ENCODE data around the gene MARK2.

The MARK2 gene

GRCh38 chr11:63893355-63893754 is 54.4 kb downstream of the MARK2 start:
- TF ChIP-seq CTCF (IDR thresholded peaks at IDR 0.05; ENCODE audit: control insufficient read depth, extremely low read depth, insufficient read depth), result no peak
- no peak for DNase-seq (ENCODE audit: low read depth)
- H3K4me3 ChIP-seq (ENCODE audit: low read depth, low read length), result no peak overlapping the region

GRCh38 chr11:63896071-63896470 is 57.2 kb downstream of the MARK2 start:
- no peak overlapping the region for H3K4me3 ChIP-seq (ENCODE audit: low read depth, low read length)
- no peak for TF ChIP-seq CTCF (IDR thresholded peaks at IDR 0.05; ENCODE audit: control insufficient read depth, extremely low read depth, insufficient read depth)
- peak; percentile 51 for DNase-seq (ENCODE audit: low read depth)

GRCh38 chr11:63897459-63898146 is 58.7 kb downstream of the MARK2 start:
- H3K4me3 ChIP-seq (ENCODE audit: low read depth, low read length), result no peak overlapping the region
- no peak for DNase-seq (ENCODE audit: low read depth)
- no peak for TF ChIP-seq CTCF (IDR thresholded peaks at IDR 0.05; ENCODE audit: control insufficient read depth, extremely low read depth, insufficient read depth)

- peak; percentile 28; the same call in 1 of the 2 replicates for TF ChIP-seq CTCF (IDR thresholded peaks at IDR 0.05; ENCODE audit: control insufficient read depth, extremely low read depth, insufficient read depth)
- DNase-seq (ENCODE audit: low read depth), result no peak
- H3K4me3 ChIP-seq (ENCODE audit: low read depth, low read length), result no peak overlapping the region
Observed at GRCh38 chr11:63901660-63902059, 62.8 kb downstream of the MARK2 start.

GRCh38 chr11:63903884-63904283 is 65.0 kb downstream of the MARK2 start:
- no peak for DNase-seq (ENCODE audit: low read depth)
- H3K4me3 ChIP-seq (ENCODE audit: low read depth, low read length), result no peak overlapping the region
- no peak for TF ChIP-seq CTCF (IDR thresholded peaks at IDR 0.05; ENCODE audit: control insufficient read depth, extremely low read depth, insufficient read depth)

GRCh38 chr11:63904743-63905142 is 65.8 kb downstream of the MARK2 start:
- no peak for TF ChIP-seq CTCF (IDR thresholded peaks at IDR 0.05; ENCODE audit: control insufficient read depth, extremely low read depth, insufficient read depth)
- no peak for DNase-seq (ENCODE audit: low read depth)
- no peak overlapping the region for H3K4me3 ChIP-seq (ENCODE audit: low read depth, low read length)

GRCh38 chr11:63905179-63905578 is 66.3 kb downstream of the MARK2 start:
- H3K4me3 ChIP-seq (ENCODE audit: low read depth, low read length), result no peak overlapping the region
- TF ChIP-seq CTCF (IDR thresholded peaks at IDR 0.05; ENCODE audit: control insufficient read depth, extremely low read depth, insufficient read depth), result no peak
- DNase-seq (ENCODE audit: low read depth), result no peak
